Cardiac atrium fibroblast (primary cell): Measurements from ENCODE around the gene ZNF304. TPM values are rescaled to one million over a fixed set of nuclear protein-coding genes. Genes with fewer than 3 reads are reported as not detected.

Source experiments
- total RNA-seq: library from RNA; depleted of rRNA; stranded (reverse); fragments of >200 nt; gene quantifications from 2 replicates; pipeline ENCODE4 v1.2.3, GENCODE V29; 2015

ZNF304 gene
- total RNA-seq, result 5.0 and 8.7 TPM in 2 replicates

DNA sequence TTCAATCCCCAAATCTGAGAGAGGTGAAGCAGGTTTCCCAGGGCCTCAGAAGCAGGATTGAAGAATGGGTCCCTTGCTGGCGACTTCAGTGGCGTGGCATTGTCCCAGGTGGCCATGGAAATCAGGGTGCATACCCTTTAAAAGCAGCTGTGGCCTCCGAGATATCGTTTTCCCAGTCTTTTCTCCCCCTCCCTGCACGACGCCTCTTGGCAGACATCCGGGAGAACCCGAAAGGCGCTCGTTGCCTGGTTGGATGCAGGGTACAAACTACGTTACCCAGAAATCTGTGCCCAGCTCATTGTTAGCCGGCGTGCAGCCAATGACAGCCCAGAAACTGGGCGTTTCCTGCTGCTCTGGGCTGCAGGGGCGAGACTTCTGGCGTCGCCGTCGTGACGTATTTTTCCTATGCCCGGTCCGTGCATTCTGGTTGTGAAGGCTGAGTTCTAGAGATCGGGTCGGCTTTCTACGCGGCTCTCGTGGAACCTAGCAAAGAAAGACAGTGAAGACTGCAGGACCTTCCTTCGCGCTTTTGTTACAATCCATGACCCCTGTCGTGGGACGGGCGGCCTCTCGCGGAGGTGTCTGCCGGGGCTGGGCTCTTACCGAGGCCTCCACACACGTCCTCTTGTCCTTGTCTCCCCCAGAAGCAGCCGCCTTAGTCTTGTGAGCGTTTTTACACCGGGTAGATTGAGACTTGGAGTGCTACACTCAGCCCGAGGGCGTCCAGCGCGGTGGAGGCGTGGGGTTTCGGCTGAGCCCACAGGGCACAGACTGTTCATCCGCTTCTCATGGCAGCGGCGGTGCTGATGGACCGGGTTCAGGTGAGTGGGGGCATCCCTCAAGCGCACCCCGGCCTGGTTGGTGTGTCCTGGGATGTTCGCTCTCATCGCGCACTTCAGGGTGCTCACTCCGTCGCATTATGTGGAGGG is at the start of gene ZNF304:
Gene ZNF304, plus strand, starts transcription at position 395 of the 929 bp plus-strand sequence. Its CDS starts 394 bp downstream, at position 789.

GRCh38 chr19:57320180-57321084 is 30.6 kb upstream of the ZNF304 start, which contains the start of gene ZNF543:
ZNF543 (plus strand) TSS chr19:57320472; CDS start chr19:57320854, 382 bp downstream.

DNA sequence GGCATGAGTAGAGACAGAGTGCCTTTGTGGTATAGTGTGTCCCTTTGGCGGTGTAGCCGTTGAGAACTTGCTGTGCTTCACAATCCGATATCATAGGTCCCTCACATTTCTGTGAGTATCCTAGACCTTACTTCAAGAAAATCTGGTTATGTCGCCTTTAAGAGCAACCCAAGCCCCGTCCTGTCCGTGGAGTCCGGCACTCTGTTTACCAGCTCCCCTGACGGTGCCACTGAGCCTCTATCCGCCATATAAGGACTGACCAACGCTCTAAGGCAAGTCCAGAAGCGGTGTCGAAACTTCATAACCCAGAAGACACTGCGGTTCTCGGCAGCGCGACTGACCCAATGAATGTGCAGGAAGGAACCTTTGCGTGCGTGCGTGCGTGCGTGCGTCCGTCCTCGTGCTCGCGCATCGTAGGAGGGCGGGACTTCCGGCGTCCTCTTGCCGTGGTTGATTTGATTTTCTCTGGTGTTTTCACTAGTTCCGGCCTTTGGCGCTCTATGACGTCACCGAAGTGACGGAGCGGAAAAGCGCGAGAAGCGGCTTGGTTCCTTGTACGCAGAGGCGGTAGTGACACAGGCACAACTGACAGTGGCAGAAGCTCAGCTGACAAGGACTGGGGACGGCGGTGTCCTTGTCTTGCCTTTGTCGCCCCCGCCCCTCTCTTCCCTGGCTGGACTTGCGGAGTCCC is 12.1 kb downstream of the ZNF304 start, which contains the start of the genes TRAPPC2B and ZNF547:
Gene TRAPPC2B, plus strand, starts transcription at position 555 of the 691 bp plus-strand sequence. CDS start 1,283 bp downstream, outside the sequence.
Gene ZNF547, plus strand, starts transcription at position 555 of the 691 bp plus-strand sequence. CDS start 5,005 bp downstream, outside the sequence.

GRCh38 chr19:57389730-57390598 is 38.9 kb downstream of the ZNF304 start, which contains the start of gene ZNF548:
ZNF548 (plus strand) TSS chr19:57389854; CDS start chr19:57390100, 246 bp downstream.

Other genes with a start within 250 kb of the ZNF304 start
- gene USP29, start 231.3 kb upstream of the ZNF304 start, total RNA-seq, result not detected in 2 replicates
- not detected in 2 replicates for gene ZIM3, start 206.1 kb upstream of the ZNF304 start, total RNA-seq
- not detected in 2 replicates for gene DUXA, start 183.8 kb upstream of the ZNF304 start, total RNA-seq
- 21.7 and 24.6 TPM in 2 replicates for gene ZNF264, start 159.8 kb upstream of the ZNF304 start, total RNA-seq
- gene AURKC, start 120.2 kb upstream of the ZNF304 start, total RNA-seq, result not detected in 2 replicates
- 8.7 and 13.0 TPM in 2 replicates for gene ZNF805, start 110.6 kb upstream of the ZNF304 start, total RNA-seq
- 33.8 and 44.1 TPM in 2 replicates for gene ZNF460, start 70.8 kb upstream of the ZNF304 start, total RNA-seq
- 3.1 and 10.0 TPM in 2 replicates for gene ZNF543, start 30.8 kb upstream of the ZNF304 start, total RNA-seq
- gene TRAPPC2B, start 12.3 kb downstream of the ZNF304 start, total RNA-seq, result 6.3 and 12.5 TPM in 2 replicates
- gene ZNF547, start 12.3 kb downstream of the ZNF304 start, total RNA-seq, result 3.1 and 5.0 TPM in 2 replicates
- gene ZNF548, start 38.6 kb downstream of the ZNF304 start, total RNA-seq, result 10.0 and 22.0 TPM in 2 replicates
- 2.9 and 4.0 TPM in 2 replicates for gene ZNF17, start 59.9 kb downstream of the ZNF304 start, total RNA-seq
- 2.9 and 5.0 TPM in 2 replicates for gene ZNF749, start 84.1 kb downstream of the ZNF304 start, total RNA-seq
- gene VN1R1, start 105.9 kb downstream of the ZNF304 start, total RNA-seq, result 0.16 TPM in 1 of 2 replicates, not detected in the other
- gene ZNF772, start 126.3 kb downstream of the ZNF304 start, total RNA-seq, result 13.4 and 18.8 TPM in 2 replicates
- gene ZNF419, start 136.5 kb downstream of the ZNF304 start, total RNA-seq, result 6.6 and 17.0 TPM in 2 replicates
- gene ZNF773, start 148.7 kb downstream of the ZNF304 start, total RNA-seq, result 15.4 and 21.5 TPM in 2 replicates
- 3.6 and 4.2 TPM in 2 replicates for gene ZNF549, start 176.1 kb downstream of the ZNF304 start, total RNA-seq
- gene ZNF550, start 208.6 kb downstream of the ZNF304 start, total RNA-seq, result 10.1 and 12.8 TPM in 2 replicates
- 4.0 and 8.1 TPM in 2 replicates for gene ZNF416, start 227.6 kb downstream of the ZNF304 start, total RNA-seq
- 6.3 and 7.9 TPM in 2 replicates for gene ZIK1, start 232.9 kb downstream of the ZNF304 start, total RNA-seq
- 0.49 and 11.7 TPM in 2 replicates for gene ZNF530, start 248.6 kb downstream of the ZNF304 start, total RNA-seq